HG03575 (cell line): ENCODE results near the gene ZNRF1.

Experiments used
- ATAC-seq: cut with Tn5 transposase; IDR thresholded peaks from one replicate; pipeline ENCODE4 v1.9.1; 2021; ENCODE audit not compliant: unreplicated experiment, insufficient number of reproducible peaks, low FRiP score; ENCODE audit errors: extremely low read depth

Gene ZNRF1

GRCh38 chr16:75105306-75106061 lies 106.7 kb downstream of the ZNRF1 start:
- no peak for ATAC-seq

GRCh38 chr16:75106351-75107274 lies 107.8 kb downstream of the ZNRF1 start:
- no peak for ATAC-seq

- ATAC-seq, result no peak
Observed at GRCh38 chr16:75107505-75107904, 108.7 kb downstream of the ZNRF1 start.

- no peak for ATAC-seq
Observed at GRCh38 chr16:75108792-75109731, 110.2 kb downstream of the ZNRF1 start.

GRCh38 chr16:75109732-75110243 lies 111.0 kb downstream of the ZNRF1 start:
- ATAC-seq, result no peak

- ATAC-seq, result no peak
Observed at GRCh38 chr16:75110637-75111513, 112.1 kb downstream of the ZNRF1 start.

- no peak for ATAC-seq
Observed at GRCh38 chr16:75111514-75111940, 112.7 kb downstream of the ZNRF1 start.

GRCh38 chr16:75111961-75112733 lies 113.3 kb downstream of the ZNRF1 start:
- no peak for ATAC-seq

GRCh38 chr16:75112734-75113491 lies 114.1 kb downstream of the ZNRF1 start:
- no peak for ATAC-seq

GRCh38 chr16:75113541-75114121 lies 114.8 kb downstream of the ZNRF1 start:
- ATAC-seq, result no peak

- no peak for ATAC-seq
Observed at GRCh38 chr16:75114179-75114945, 115.5 kb downstream of the ZNRF1 start.

GRCh38 chr16:75114946-75115825 lies 116.4 kb downstream of the ZNRF1 start:
- ATAC-seq, result no peak

- no peak for ATAC-seq
Observed at GRCh38 chr16:75116081-75116910, 117.5 kb downstream of the ZNRF1 start, which contains the start of gene LDHD. TSS of gene LDHD (minus strand) at chr16:75116780. CDS start at chr16:75116720, 60 bp downstream.

- no peak for ATAC-seq
Observed at GRCh38 chr16:75116911-75117245, 118.1 kb downstream of the ZNRF1 start.
